NCI-H524 (cell line): Measurements from ENCODE around the gene VCL.

Source experiments
- DNase-seq, 2 experiments: peaks; one replicate each; lab custom pipeline; 2025; lab: John Stamatoyannopoulos, UW

The VCL gene

GRCh38 chr10:74151879-74152722 lies 154.2 kb downstream of the VCL start:
- no peak for DNase-seq

GRCh38 chr10:74153123-74153522 lies 155.2 kb downstream of the VCL start:
- DNase-seq = no peak

GRCh38 chr10:74153676-74154075 lies 155.8 kb downstream of the VCL start:
- DNase-seq = no peak

GRCh38 chr10:74156919-74157289 lies 159.0 kb downstream of the VCL start:
- DNase-seq = peak; percentile 29 to 70

GRCh38 chr10:74160013-74160412 lies 162.1 kb downstream of the VCL start:
- no peak for DNase-seq

- no peak for DNase-seq
Observed at GRCh38 chr10:74163319-74164068, 165.6 kb downstream of the VCL start.

GRCh38 chr10:74164716-74165529 lies 167.0 kb downstream of the VCL start:
- DNase-seq = no peak

- no peak for DNase-seq
Observed at GRCh38 chr10:74165530-74165901, 167.6 kb downstream of the VCL start.

GRCh38 chr10:74167443-74167842 lies 169.5 kb downstream of the VCL start:
- DNase-seq = no peak
